PFSK-1 (cell line): Measurements from ENCODE around the gene SLC43A2.

ENCODE experiments used
- FOXP2 ChIP-seq: optimal IDR thresholded peaks from 2 replicates; pipeline ENCODE3; 2011; ENCODE audit warnings: borderline replicate concordance, control low read depth, inconsistent platforms; ENCODE audit not compliant: insufficient read depth; ENCODE audit errors: extremely low read length, extremely low read depth
- POLR2AphosphoS5 ChIP-seq: IDR thresholded peaks from 2 replicates; pipeline ENCODE4 v1.6.1; 2012; ENCODE audit warnings: low read depth, mild to moderate bottlenecking, control low read depth, low read length, moderate library complexity
- SIN3A ChIP-seq: IDR thresholded peaks from 2 replicates; pipeline ENCODE4 v1.6.1; 2012; ENCODE audit warnings: mild to moderate bottlenecking, low read length, moderate library complexity, borderline replicate concordance; ENCODE audit not compliant: insufficient read depth
- TAF1 ChIP-seq: IDR thresholded peaks from 2 replicates; pipeline ENCODE4 v1.6.1; 2012; ENCODE audit warnings: low read length, control low read depth, borderline replicate concordance; ENCODE audit not compliant: insufficient read depth
- TF ChIP-seq, protein P1 (sequence below), 2 experiments: IDR thresholded peaks; 2 replicates each; pipeline versions ENCODE4 v1.6.1 to v1.8.0; 2011 to 2012; ENCODE audit warnings: low read depth in 2 of 2, low read length in 2 of 2, control low read depth in 1 of 2, inconsistent platforms in 1 of 2, mild to moderate bottlenecking in 1 of 2, moderate library complexity in 1 of 2; ENCODE audit not compliant: insufficient read depth in 1 of 2

SLC43A2 gene

DNA sequence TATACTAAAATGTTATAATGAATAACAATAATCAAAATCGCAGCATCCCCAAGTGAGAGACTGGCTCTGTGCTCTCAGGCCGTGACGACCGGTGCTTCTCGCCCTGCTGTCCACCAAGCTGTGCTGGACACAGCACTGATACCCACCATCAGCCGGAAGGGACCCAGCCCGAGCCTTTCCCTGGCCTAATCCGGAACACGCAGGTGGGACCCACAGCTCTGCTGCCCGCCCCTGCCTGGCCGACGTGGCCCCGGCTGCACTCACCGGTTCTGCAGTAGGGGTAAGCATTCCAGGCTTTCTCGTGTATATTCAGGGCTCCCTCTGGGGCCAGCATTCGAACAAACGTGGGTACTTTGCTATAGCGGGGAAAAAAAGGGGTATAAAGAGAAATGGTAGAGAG is 80.6 kb downstream of the SLC43A2 start:
- TF ChIP-seq POLR2AphosphoS5 (no peak), SIN3A (no peak)
- TF ChIP-seq, protein P1, sequence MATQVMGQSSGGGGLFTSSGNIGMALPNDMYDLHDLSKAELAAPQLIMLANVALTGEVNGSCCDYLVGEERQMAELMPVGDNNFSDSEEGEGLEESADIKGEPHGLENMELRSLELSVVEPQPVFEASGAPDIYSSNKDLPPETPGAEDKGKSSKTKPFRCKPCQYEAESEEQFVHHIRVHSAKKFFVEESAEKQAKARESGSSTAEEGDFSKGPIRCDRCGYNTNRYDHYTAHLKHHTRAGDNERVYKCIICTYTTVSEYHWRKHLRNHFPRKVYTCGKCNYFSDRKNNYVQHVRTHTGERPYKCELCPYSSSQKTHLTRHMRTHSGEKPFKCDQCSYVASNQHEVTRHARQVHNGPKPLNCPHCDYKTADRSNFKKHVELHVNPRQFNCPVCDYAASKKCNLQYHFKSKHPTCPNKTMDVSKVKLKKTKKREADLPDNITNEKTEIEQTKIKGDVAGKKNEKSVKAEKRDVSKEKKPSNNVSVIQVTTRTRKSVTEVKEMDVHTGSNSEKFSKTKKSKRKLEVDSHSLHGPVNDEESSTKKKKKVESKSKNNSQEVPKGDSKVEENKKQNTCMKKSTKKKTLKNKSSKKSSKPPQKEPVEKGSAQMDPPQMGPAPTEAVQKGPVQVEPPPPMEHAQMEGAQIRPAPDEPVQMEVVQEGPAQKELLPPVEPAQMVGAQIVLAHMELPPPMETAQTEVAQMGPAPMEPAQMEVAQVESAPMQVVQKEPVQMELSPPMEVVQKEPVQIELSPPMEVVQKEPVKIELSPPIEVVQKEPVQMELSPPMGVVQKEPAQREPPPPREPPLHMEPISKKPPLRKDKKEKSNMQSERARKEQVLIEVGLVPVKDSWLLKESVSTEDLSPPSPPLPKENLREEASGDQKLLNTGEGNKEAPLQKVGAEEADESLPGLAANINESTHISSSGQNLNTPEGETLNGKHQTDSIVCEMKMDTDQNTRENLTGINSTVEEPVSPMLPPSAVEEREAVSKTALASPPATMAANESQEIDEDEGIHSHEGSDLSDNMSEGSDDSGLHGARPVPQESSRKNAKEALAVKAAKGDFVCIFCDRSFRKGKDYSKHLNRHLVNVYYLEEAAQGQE (IDR thresholded peaks at IDR 0.05; ENCODE audit: insufficient read depth in 1 of 2, low read depth in 2 of 2, low read length in 2 of 2): no peak

DNA sequence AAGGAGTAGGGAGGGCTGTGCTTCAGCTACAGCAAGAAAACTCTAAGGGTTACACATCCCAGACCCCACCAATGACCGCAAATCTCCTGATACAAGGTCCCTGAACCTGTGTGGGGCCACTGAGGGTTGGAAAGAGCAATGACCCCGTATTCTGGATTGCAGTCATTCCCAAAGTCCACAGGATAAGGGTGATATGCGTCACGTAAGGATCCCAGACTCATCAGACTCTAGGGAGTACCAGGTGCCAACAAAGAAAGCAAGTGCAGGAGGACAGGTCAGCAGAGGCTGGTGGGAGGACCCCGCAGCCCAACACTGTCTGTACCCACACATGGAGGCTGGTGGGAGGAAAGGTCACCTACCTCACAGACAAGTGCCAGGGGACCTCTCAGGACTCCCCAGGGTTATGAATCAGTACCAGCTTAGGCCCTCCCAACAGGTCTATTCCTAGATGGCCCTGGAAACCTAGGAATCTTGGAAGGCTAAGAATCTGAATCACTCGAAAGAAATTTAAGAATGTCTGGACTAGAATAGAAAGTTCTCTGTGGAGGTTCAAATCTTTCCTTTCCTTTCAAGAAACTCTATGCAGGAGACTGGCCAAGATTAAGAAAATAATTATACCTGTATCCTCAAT is 82.2 kb downstream of the SLC43A2 start:
- TF ChIP-seq POLR2AphosphoS5 (no peak), FOXP2 (no peak), SIN3A (no peak), TAF1 (no peak)
- TF ChIP-seq, protein P1 (IDR thresholded peaks at IDR 0.05; ENCODE audit: insufficient read depth in 1 of 2, low read depth in 2 of 2, low read length in 2 of 2): no peak

DNA sequence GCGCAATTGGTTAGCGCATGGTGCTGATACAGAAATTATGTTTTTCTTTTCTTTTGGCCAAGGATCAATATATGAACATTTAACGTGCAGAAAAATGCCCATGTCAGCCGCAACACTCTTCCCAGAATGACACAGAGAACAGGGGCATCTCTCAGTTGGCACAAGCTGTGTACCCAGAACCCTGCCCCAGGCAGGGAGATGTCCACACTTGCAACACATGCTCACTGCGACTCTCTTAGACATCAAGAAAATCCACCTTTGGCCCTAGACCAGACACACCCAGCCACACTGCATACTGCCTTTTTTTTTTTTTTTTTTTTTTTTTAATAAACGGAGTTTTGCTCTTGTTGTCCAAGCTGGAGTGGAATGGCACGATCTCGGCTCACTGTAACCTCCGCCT is 83.0 kb downstream of the SLC43A2 start:
- TF ChIP-seq, protein P1 (IDR thresholded peaks at IDR 0.05; ENCODE audit: insufficient read depth in 1 of 2, low read depth in 2 of 2, low read length in 2 of 2): no peak
- TF ChIP-seq POLR2AphosphoS5 (no peak), TAF1 (no peak), FOXP2 (no peak), SIN3A (no peak)

DNA sequence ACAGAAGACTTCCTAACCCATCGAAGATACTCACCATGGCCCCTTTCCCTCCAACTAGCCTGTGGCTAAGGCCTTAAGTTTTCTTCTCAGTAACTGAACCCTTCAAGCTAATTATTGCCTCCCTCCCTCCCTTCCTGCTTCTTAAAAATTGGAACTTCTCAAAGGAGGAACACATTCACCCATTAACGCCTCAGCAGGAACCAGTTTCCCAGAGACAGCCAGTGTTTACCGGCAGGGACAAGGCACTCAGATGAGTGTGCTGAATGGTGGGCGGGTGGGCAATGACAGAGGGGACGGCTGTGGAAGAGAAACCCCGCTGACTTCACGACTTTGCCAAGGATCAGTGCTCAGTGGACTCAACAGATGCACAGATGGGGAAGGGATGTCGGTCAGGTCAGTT is 86.3 kb downstream of the SLC43A2 start:
- no peak for TF ChIP-seq POLR2AphosphoS5
- TF ChIP-seq SIN3A: no peak
- no peak for TF ChIP-seq FOXP2
- TF ChIP-seq, protein P1 (IDR thresholded peaks at IDR 0.05; ENCODE audit: insufficient read depth in 1 of 2, low read depth in 2 of 2, low read length in 2 of 2): no peak

DNA sequence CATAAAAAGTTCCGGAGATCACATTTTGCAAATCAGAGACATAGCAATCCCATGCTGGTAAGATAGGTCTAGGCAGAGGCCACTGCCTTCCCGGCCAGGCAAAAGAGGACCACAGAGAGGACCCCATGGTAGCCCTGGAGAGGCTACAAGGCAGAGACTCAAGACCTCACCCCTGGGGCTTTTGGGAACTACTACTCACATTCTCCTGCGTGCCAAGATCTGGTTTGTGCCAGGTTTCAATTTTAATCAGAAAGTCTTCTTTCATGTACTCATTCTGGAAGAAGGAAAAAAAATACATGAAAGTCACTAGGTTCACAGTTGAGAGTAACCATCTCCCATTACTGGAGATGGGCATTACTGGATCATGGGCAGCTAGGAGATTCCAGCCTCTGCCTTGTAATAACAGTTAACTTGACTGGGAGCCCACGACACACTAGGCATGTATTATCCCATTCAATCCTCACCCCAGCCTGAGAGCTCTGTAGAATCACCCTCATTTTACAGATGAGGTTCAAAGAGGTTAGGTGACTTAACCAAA is 87.2 kb downstream of the SLC43A2 start:
- TF ChIP-seq, protein P1 (IDR thresholded peaks at IDR 0.05; ENCODE audit: insufficient read depth in 1 of 2, low read depth in 2 of 2, low read length in 2 of 2): no peak
